Astrocyte of the spinal cord (primary cell): ENCODE measurements around the gene SLC1A2.
A peak's percentile ranks its signal among the peaks of the same experiment; 100 is the strongest.

Experiments used
- DNase-seq: peaks from one replicate; pipeline ENCODE4 v3.0.0; 2011; ENCODE audit warnings: low read depth, low spot score
- H3K4me3 ChIP-seq: 2 replicates; pipeline ENCODE4 v1.5.1; 2011; ENCODE audit warnings: low read depth, mild to moderate bottlenecking, low read length, moderate library complexity
- CTCF ChIP-seq: IDR thresholded peaks from 2 replicates; pipeline ENCODE4 v1.5.1; 2012; ENCODE audit warnings: low read depth, mild to moderate bottlenecking, low read length, inconsistent platforms
- in situ Hi-C: cut with HindIII; loops from 2 replicates; pipeline ENCODE4 v1.10.0; 2017; ENCODE audit warnings: low sequenced_read_pairs

SLC1A2 gene

GRCh38 chr11:35393098-35393497 lies 26.3 kb downstream of the SLC1A2 start:
- no peak for TF ChIP-seq CTCF
- H3K4me3 ChIP-seq = no peak overlapping the region
- no peak for DNase-seq
- in situ Hi-C loops = no loop called here

GRCh38 chr11:35391922-35392688 lies 27.3 kb downstream of the SLC1A2 start:
- TF ChIP-seq CTCF = peak; percentile 87
- H3K4me3 ChIP-seq = no peak overlapping the region
- DNase-seq = peak; percentile 76
- in situ Hi-C loops = no loop called here

GRCh38 chr11:35390737-35391682 lies 28.3 kb downstream of the SLC1A2 start:
- DNase-seq = peak; percentile 70
- H3K4me3 ChIP-seq = no peak overlapping the region
- in situ Hi-C loops = no loop called here
- TF ChIP-seq CTCF = no peak

GRCh38 chr11:35389897-35390465 lies 29.4 kb downstream of the SLC1A2 start:
- in situ Hi-C loops = no loop called here
- TF ChIP-seq CTCF = no peak
- no peak overlapping the region for H3K4me3 ChIP-seq
- DNase-seq = no peak

GRCh38 chr11:35389112-35389511 lies 30.2 kb downstream of the SLC1A2 start:
- in situ Hi-C loops = no loop called here
- TF ChIP-seq CTCF = no peak
- DNase-seq = no peak
- no peak overlapping the region for H3K4me3 ChIP-seq

- DNase-seq = no peak
- TF ChIP-seq CTCF = no peak
- in situ Hi-C loops = no loop called here
- no peak overlapping the region for H3K4me3 ChIP-seq
These were observed 31.3 kb downstream of the SLC1A2 start for GRCh38 chr11:35388061-35388460.
